Measurements from ENCODE around the gene SAMD3. TPM values are rescaled to one million over a fixed set of nuclear protein-coding genes. Genes with fewer than 3 reads are reported as not detected.

SAMD3 gene
- polyA plus RNA-seq, 1 experiment, result 0.40 TPM

- Histone ChIP-seq H3K27me3 (ENCODE audit: control insufficient read depth, insufficient read depth, low read length) (no peaks in the 10 kb centered on the region), H3K4me3 (ENCODE audit: low read depth, low read length) (no peak overlapping the region), H3K36me3 (ENCODE audit: control insufficient read depth, insufficient read depth, low read length) (no peaks in the 10 kb centered on the region)
- CTCF ChIA-PET, result no interaction called here
- TF ChIP-seq, protein P1, sequence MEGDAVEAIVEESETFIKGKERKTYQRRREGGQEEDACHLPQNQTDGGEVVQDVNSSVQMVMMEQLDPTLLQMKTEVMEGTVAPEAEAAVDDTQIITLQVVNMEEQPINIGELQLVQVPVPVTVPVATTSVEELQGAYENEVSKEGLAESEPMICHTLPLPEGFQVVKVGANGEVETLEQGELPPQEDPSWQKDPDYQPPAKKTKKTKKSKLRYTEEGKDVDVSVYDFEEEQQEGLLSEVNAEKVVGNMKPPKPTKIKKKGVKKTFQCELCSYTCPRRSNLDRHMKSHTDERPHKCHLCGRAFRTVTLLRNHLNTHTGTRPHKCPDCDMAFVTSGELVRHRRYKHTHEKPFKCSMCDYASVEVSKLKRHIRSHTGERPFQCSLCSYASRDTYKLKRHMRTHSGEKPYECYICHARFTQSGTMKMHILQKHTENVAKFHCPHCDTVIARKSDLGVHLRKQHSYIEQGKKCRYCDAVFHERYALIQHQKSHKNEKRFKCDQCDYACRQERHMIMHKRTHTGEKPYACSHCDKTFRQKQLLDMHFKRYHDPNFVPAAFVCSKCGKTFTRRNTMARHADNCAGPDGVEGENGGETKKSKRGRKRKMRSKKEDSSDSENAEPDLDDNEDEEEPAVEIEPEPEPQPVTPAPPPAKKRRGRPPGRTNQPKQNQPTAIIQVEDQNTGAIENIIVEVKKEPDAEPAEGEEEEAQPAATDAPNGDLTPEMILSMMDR (IDR thresholded peaks at IDR 0.05; ENCODE audit: insufficient read depth, low read depth, low read length), result no peak
- no peak for DNase-seq (ENCODE audit: low read depth)
- POLR2A ChIA-PET, result no interaction called here
These were observed 36.8 kb upstream of the SAMD3 start for GRCh38 chr6:130259557-130259956.

DNA sequence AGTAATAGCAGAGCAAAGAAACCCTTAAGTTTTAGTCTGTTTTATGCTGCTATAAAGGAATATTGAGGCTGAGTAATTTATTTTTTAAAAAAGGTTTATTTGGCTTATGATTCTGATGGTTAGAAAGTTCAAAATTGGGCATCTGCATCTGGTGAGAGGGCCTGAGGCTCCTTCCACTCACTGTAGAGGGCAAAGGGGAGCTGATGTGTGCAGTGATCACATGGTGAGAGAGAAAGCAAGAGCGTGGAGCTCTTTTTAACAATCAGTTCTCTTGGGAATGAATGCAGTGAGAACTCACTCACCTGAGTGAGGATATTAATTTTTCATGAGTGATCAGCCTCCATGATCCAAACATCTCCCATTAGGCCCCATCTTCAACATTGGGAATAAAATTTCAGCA, 36.4 kb upstream of the SAMD3 start:
- CTCF ChIA-PET, result no interaction called here
- POLR2A ChIA-PET, result no interaction called here

GRCh38 chr6:130252527-130253237, 29.9 kb upstream of the SAMD3 start:
- TF ChIP-seq, protein P1 (IDR thresholded peaks at IDR 0.05; ENCODE audit: insufficient read depth, low read depth, low read length), result no peak
- Histone ChIP-seq H3K4me3 (ENCODE audit: low read depth, low read length) (no peak overlapping the region), H3K36me3 (ENCODE audit: control insufficient read depth, insufficient read depth, low read length) (no peaks in the 10 kb centered on the region), H3K27me3 (ENCODE audit: control insufficient read depth, insufficient read depth, low read length) (no peaks in the 10 kb centered on the region)
- DNase-seq (ENCODE audit: low read depth), result no peak
- CTCF ChIA-PET, result no interaction called here
- POLR2A ChIA-PET, result no interaction called here

More for the DNA sequence above, 36.4 kb upstream of the SAMD3 start:
- Histone ChIP-seq H3K36me3 (ENCODE audit: control insufficient read depth, insufficient read depth, low read length) (no peaks in the 10 kb centered on the region), H3K4me3 (ENCODE audit: low read depth, low read length) (no peak overlapping the region), H3K27me3 (ENCODE audit: control insufficient read depth, insufficient read depth, low read length) (no peaks in the 10 kb centered on the region)
- TF ChIP-seq, protein P1 (IDR thresholded peaks at IDR 0.05; ENCODE audit: insufficient read depth, low read depth, low read length), result no peak
- DNase-seq (ENCODE audit: low read depth), result no peak

GRCh38 chr6:130245267-130245666, 22.5 kb upstream of the SAMD3 start:
- POLR2A ChIA-PET, result no interaction called here
- TF ChIP-seq, protein P1 (IDR thresholded peaks at IDR 0.05; ENCODE audit: insufficient read depth, low read depth, low read length), result no peak
- CTCF ChIA-PET, result no interaction called here
- no peak for DNase-seq (ENCODE audit: low read depth)
- Histone ChIP-seq H3K36me3 (ENCODE audit: control insufficient read depth, insufficient read depth, low read length) (no peaks in the 10 kb centered on the region), H3K4me3 (ENCODE audit: low read depth, low read length) (no peak overlapping the region), H3K27me3 (ENCODE audit: control insufficient read depth, insufficient read depth, low read length) (no peaks in the 10 kb centered on the region)

GRCh38 chr6:130244728-130245127, 22.0 kb upstream of the SAMD3 start:
- Histone ChIP-seq H3K27me3 (ENCODE audit: control insufficient read depth, insufficient read depth, low read length) (no peaks in the 10 kb centered on the region), H3K4me3 (ENCODE audit: low read depth, low read length) (no peak overlapping the region), H3K36me3 (ENCODE audit: control insufficient read depth, insufficient read depth, low read length) (no peaks in the 10 kb centered on the region)
- POLR2A ChIA-PET, result no interaction called here
- CTCF ChIA-PET, result no interaction called here
- TF ChIP-seq, protein P1 (IDR thresholded peaks at IDR 0.05; ENCODE audit: insufficient read depth, low read depth, low read length), result no peak
- DNase-seq (ENCODE audit: low read depth), result no peak

Data from BJ (cell line).